Activated B cell treated with CpG ODN at 0.5 μM for 24 hours (primary cell): ENCODE data around the gene RAB19. TPM values are rescaled to one million over a fixed set of nuclear protein-coding genes. Genes with fewer than 3 reads are reported as not detected.
"Not testable (repeated sequence)": the region's sequence is repeated elsewhere in the genome, so short reads cannot be mapped to it uniquely, and the experiment has no call there.

Experiments used
- ATAC-seq: fragments of 200-7000 bp; cut with Tn5 transposase; one replicate; pipeline ENCODE4 v1.10.0; 2021; ENCODE audit warnings: low read depth, mild to moderate bottlenecking, moderate library complexity
- CTCF ChIA-PET: fragments of 350-600 bp; sonication (Branson Sonifier 250); formaldehyde crosslinking; loops from one replicate; lab custom pipeline; 2021; ENCODE audit warnings: antibody characterized with exemption; lab: Charles Lee
- POLR2A ChIA-PET: fragments of 350-600 bp; sonication (Branson Sonifier 250); formaldehyde crosslinking; loops from one replicate; lab custom pipeline; 2021; ENCODE audit warnings: antibody characterized with exemption; lab: Charles Lee
- DNase-seq: peaks from one replicate; pipeline ENCODE4 v3.0.0; 2022
- H3K27ac Mint-ChIP-seq: one replicate; pipeline ENCODE4 v1.8.0; 2020; ENCODE audit warnings: mixed read lengths
- H3K27me3 Mint-ChIP-seq: one replicate; pipeline ENCODE4 v1.8.0; 2021; ENCODE audit warnings: mixed read lengths
- H3K36me3 Mint-ChIP-seq: one replicate; pipeline ENCODE4 v1.8.0; 2021; ENCODE audit warnings: low read depth, mixed read lengths
- H3K4me1 Mint-ChIP-seq: one replicate; pipeline ENCODE4 v1.8.0; 2021; ENCODE audit warnings: mixed read lengths
- H3K4me3 Mint-ChIP-seq: one replicate; pipeline ENCODE4 v1.8.0; 2020; ENCODE audit warnings: mild to moderate bottlenecking, mixed read lengths
- H3K9me3 Mint-ChIP-seq: one replicate; pipeline ENCODE4 v1.8.0; 2020; ENCODE audit warnings: mixed read lengths
- CTCF ChIP-seq: fragments of 200-600 bp; IDR thresholded peaks from one replicate; pipeline ENCODE4 v1.8.0; 2022; ENCODE audit warnings: antibody characterized with exemption, mild to moderate bottlenecking
- intact Hi-C: fragments of 100-400 bp; cut with micrococcal nuclease; formaldehyde crosslinking; loops from one replicate; pipeline ENCODE4 v1.15.1; 2024
- total RNA-seq: library from RNA; stranded (reverse); gene quantifications from 2 replicates; pipeline ENCODE4 v1.2.3, GENCODE V29; 2022

Gene RAB19
- total RNA-seq, 1 donor from 2014 or later, result 0.55 TPM

GRCh38 chr7:140416560-140416959 lies 12.7 kb downstream of the RAB19 start:
- H3K4me1 Mint-ChIP-seq, result no peaks in the 10 kb centered on the region
- no peaks in the 10 kb centered on the region for H3K9me3 Mint-ChIP-seq
- TF ChIP-seq CTCF, result no peak
- ATAC-seq, result no peak
- no peaks in the 10 kb centered on the region for H3K27me3 Mint-ChIP-seq
- H3K27ac Mint-ChIP-seq, result no peak overlapping the region
- CTCF ChIA-PET, result no interaction called here
- H3K36me3 Mint-ChIP-seq, result no peaks in the 10 kb centered on the region
- intact Hi-C loops, result no loop called here
- H3K4me3 Mint-ChIP-seq, result no peak overlapping the region
- DNase-seq, result no peak
- POLR2A ChIA-PET, result no interaction called here

GRCh38 chr7:140417456-140418155 lies 13.7 kb downstream of the RAB19 start:
- Mint-ChIP-seq H3K4me1 (no peaks in the 10 kb centered on the region), H3K36me3 (no peaks in the 10 kb centered on the region), H3K27ac (no peak overlapping the region), H3K27me3 (no peaks in the 10 kb centered on the region), H3K4me3 (no peak overlapping the region), H3K9me3 (no peaks in the 10 kb centered on the region)
- ChIA-PET POLR2A (interaction anchor here (0.6 to 0.7 kb wide), 2 partner anchors 11 to 13 kb away, joined by 3 to 4 read pairs; no protein-coding TSS in a partner anchor), CTCF (interaction anchor here (1.1 kb wide), 1 partner anchor 174 kb away, joined by 4 read pairs; no protein-coding TSS in a partner anchor)
- TF ChIP-seq CTCF, result no peak
- ATAC-seq (no peak), DNase-seq (no peak)
- intact Hi-C loops, result no loop called here

GRCh38 chr7:140418156-140418472 lies 14.3 kb downstream of the RAB19 start:
- H3K27me3 Mint-ChIP-seq, H3K27ac Mint-ChIP-seq, H3K4me3 Mint-ChIP-seq, H3K36me3 Mint-ChIP-seq, ATAC-seq, intact Hi-C loops, H3K9me3 Mint-ChIP-seq, DNase-seq, H3K4me1 Mint-ChIP-seq: not testable (repeated sequence)
- ChIA-PET POLR2A (interaction anchor here (0.6 to 0.7 kb wide), 2 partner anchors 10 to 12 kb away, joined by 3 to 4 read pairs; no protein-coding TSS in a partner anchor), CTCF (interaction anchor here (1.1 kb wide), 1 partner anchor 174 kb away, joined by 4 read pairs; no protein-coding TSS in a partner anchor)

- H3K36me3 Mint-ChIP-seq, result no peaks in the 10 kb centered on the region
- H3K9me3 Mint-ChIP-seq, result no peaks in the 10 kb centered on the region
- intact Hi-C loops, result no loop called here
- ChIA-PET CTCF (interaction anchor here (0.6 to 1.1 kb wide), 2 partner anchors 36 to 175 kb away, joined by 3 to 4 read pairs; no protein-coding TSS in a partner anchor), POLR2A (no interaction called here)
- H3K4me3 Mint-ChIP-seq, result no peak overlapping the region
- TF ChIP-seq CTCF, result no peak
- ATAC-seq (no peak), DNase-seq (no peak)
- no peaks in the 10 kb centered on the region for H3K4me1 Mint-ChIP-seq
- no peaks in the 10 kb centered on the region for H3K27me3 Mint-ChIP-seq
- H3K27ac Mint-ChIP-seq, result no peak overlapping the region
Measured at GRCh38 chr7:140418653-140419052, 14.8 kb downstream of the RAB19 start.

GRCh38 chr7:140421521-140421920 lies 17.7 kb downstream of the RAB19 start:
- intact Hi-C loops, result no loop called here
- CTCF ChIA-PET, result no interaction called here
- H3K36me3 Mint-ChIP-seq, result no peaks in the 10 kb centered on the region
- H3K27me3 Mint-ChIP-seq, result no peaks in the 10 kb centered on the region
- ATAC-seq (no peak), DNase-seq (no peak)
- TF ChIP-seq CTCF, result no peak
- H3K4me1 Mint-ChIP-seq, result no peaks in the 10 kb centered on the region
- H3K4me3 Mint-ChIP-seq, result no peak overlapping the region
- no peak overlapping the region for H3K27ac Mint-ChIP-seq
- POLR2A ChIA-PET, result no interaction called here
- H3K9me3 Mint-ChIP-seq, result no peaks in the 10 kb centered on the region
